ENCODE data around the gene ZNF683. TPM values are rescaled to one million over a fixed set of nuclear protein-coding genes. Genes with fewer than 3 reads are reported as not detected.

Gene ZNF683
- total and polyA plus RNA-seq, 4 donors, result 0.09 to 0.17 TPM; not detected in 2

- no peaks in the 10 kb centered on the region for H3K27me3 ChIP-seq (ENCODE audit: control insufficient read depth in 4 of 4, insufficient read depth in 4 of 4, low read length in 3 of 4)
- WGBS, result 19% methylated on average over 3 of the region's 3 CpGs
- no peak overlapping the region for H3K9ac ChIP-seq (ENCODE audit: low read depth in 1 of 2, low read length in 2 of 2)
- no peak overlapping the region for H3K4me3 ChIP-seq (ENCODE audit: low read depth in 1 of 3, low read length in 3 of 3)
- no peak overlapping the region for H3K27ac ChIP-seq (ENCODE audit: low read depth in 1 of 2, low read length in 2 of 2)
- TF ChIP-seq TAF1 (conservative IDR thresholded peaks at IDR 0.05) (no peak), RAD21 (IDR thresholded peaks at IDR 0.05) (peak; percentile 34 to 40), CTCF (IDR thresholded peaks at IDR 0.05; ENCODE audit: low read depth, low read length, missing input control) (peak; percentile 20), HNF4G (IDR thresholded peaks at IDR 0.05) (no peak), JUND (IDR thresholded peaks at IDR 0.05) (no peak), FOXA2 (IDR thresholded peaks at IDR 0.05) (no peak), RXRA (IDR thresholded peaks at IDR 0.05) (no peak), GABPA (IDR thresholded peaks at IDR 0.05 in 1 of 2, conservative IDR thresholded peaks at IDR 0.05 in 1 of 2) (no peak), HNF4A (conservative IDR thresholded peaks at IDR 0.05) (no peak)
- H3K9me3 ChIP-seq (ENCODE audit: control insufficient read depth in 4 of 4, low read length in 3 of 4), result no peaks in the 10 kb centered on the region
- peak; percentile 42 for DNase-seq (ENCODE audit: low spot score)
- no peaks in the 10 kb centered on the region for H3K4me1 ChIP-seq (ENCODE audit: control insufficient read depth in 4 of 4, insufficient read depth in 4 of 4, low read length in 3 of 4)
- no peaks in the 10 kb centered on the region for H3K36me3 ChIP-seq (ENCODE audit: control insufficient read depth in 4 of 4, insufficient read depth in 3 of 4, low read depth in 1 of 4, low read length in 3 of 4)
Measured at GRCh38 chr1:26391450-26391849, 18.9 kb upstream of the ZNF683 start.

- no peak for DNase-seq (ENCODE audit: low spot score)
- H3K4me1 ChIP-seq (ENCODE audit: control insufficient read depth in 4 of 4, insufficient read depth in 4 of 4, low read length in 3 of 4), result no peaks in the 10 kb centered on the region
- 84% methylated on average over 4 of the region's 4 CpGs for WGBS
- H3K27ac ChIP-seq (ENCODE audit: low read depth in 1 of 2, low read length in 2 of 2), result no peak overlapping the region
- H3K36me3 ChIP-seq (ENCODE audit: control insufficient read depth in 4 of 4, insufficient read depth in 3 of 4, low read depth in 1 of 4, low read length in 3 of 4), result no peaks in the 10 kb centered on the region
- H3K9me3 ChIP-seq (ENCODE audit: control insufficient read depth in 4 of 4, low read length in 3 of 4), result no peaks in the 10 kb centered on the region
- TF ChIP-seq SP1 (IDR thresholded peaks at IDR 0.05), result no peak
- TF ChIP-seq HNF4G (IDR thresholded peaks at IDR 0.05), result no peak
- TF ChIP-seq YY1 (IDR thresholded peaks at IDR 0.05), result no peak
- TF ChIP-seq TAF1 (conservative IDR thresholded peaks at IDR 0.05), result no peak
- H3K4me3 ChIP-seq (ENCODE audit: low read depth in 1 of 3, low read length in 3 of 3), result no peak overlapping the region
- H3K27me3 ChIP-seq (ENCODE audit: control insufficient read depth in 4 of 4, insufficient read depth in 4 of 4, low read length in 3 of 4), result no peaks in the 10 kb centered on the region
- H3K9ac ChIP-seq (ENCODE audit: low read depth in 1 of 2, low read length in 2 of 2), result no peak overlapping the region
Measured at GRCh38 chr1:26389604-26390247, 17.2 kb upstream of the ZNF683 start.

- Histone ChIP-seq H3K4me3 (ENCODE audit: low read depth in 1 of 3, low read length in 3 of 3) (no peak overlapping the region), H3K27me3 (ENCODE audit: control insufficient read depth in 4 of 4, insufficient read depth in 4 of 4, low read length in 3 of 4) (no peaks in the 10 kb centered on the region), H3K9me3 (ENCODE audit: control insufficient read depth in 4 of 4, low read length in 3 of 4) (no peaks in the 10 kb centered on the region), H3K27ac (ENCODE audit: low read depth in 1 of 2, low read length in 2 of 2) (no peak overlapping the region), H3K9ac (ENCODE audit: low read depth in 1 of 2, low read length in 2 of 2) (no peak overlapping the region), H3K36me3 (ENCODE audit: control insufficient read depth in 4 of 4, insufficient read depth in 3 of 4, low read depth in 1 of 4, low read length in 3 of 4) (no peaks in the 10 kb centered on the region), H3K4me1 (ENCODE audit: control insufficient read depth in 4 of 4, insufficient read depth in 4 of 4, low read length in 3 of 4) (no peaks in the 10 kb centered on the region)
- 80% methylated on average over 7 of the region's 7 CpGs for WGBS
- no peak for TF ChIP-seq RXRA (IDR thresholded peaks at IDR 0.05)
- TF ChIP-seq HNF4A (conservative IDR thresholded peaks at IDR 0.05), result no peak
- TF ChIP-seq GABPA (IDR thresholded peaks at IDR 0.05 in 1 of 2, conservative IDR thresholded peaks at IDR 0.05 in 1 of 2), result no peak
- no peak for TF ChIP-seq HNF4G (IDR thresholded peaks at IDR 0.05)
- no peak for TF ChIP-seq FOXA2 (IDR thresholded peaks at IDR 0.05)
- TF ChIP-seq NR2F2 (IDR thresholded peaks at IDR 0.05), result no peak
- TF ChIP-seq FOXA1 (IDR thresholded peaks at IDR 0.05), result no peak
- TF ChIP-seq EGR1 (IDR thresholded peaks at IDR 0.05; ENCODE audit: low read depth in 2 of 2), result no peak
- TF ChIP-seq SP1 (IDR thresholded peaks at IDR 0.05), result no peak
- TF ChIP-seq YY1 (IDR thresholded peaks at IDR 0.05), result no peak
- no peak for TF ChIP-seq REST (IDR thresholded peaks at IDR 0.05)
- TF ChIP-seq ZBTB33 (IDR thresholded peaks at IDR 0.05), result no peak
- DNase-seq (ENCODE audit: low spot score), result no peak
Measured at GRCh38 chr1:26388791-26389445, 16.4 kb upstream of the ZNF683 start.

Data from liver (tissue), 9 donors.